NCI-H187 treated with DMSO at 0.1 percent for 48 hours (cell line): ENCODE results near the gene EYA3.
"Not testable (repeated sequence)": the region's sequence is repeated elsewhere in the genome, so short reads cannot be mapped to it uniquely, and the experiment has no call there.

Experiments
- DNase-seq: peaks from one replicate; lab custom pipeline; 2025; lab: John Stamatoyannopoulos, UW

Gene EYA3

GRCh38 chr1:28027660-28028059 is 60.8 kb downstream of the EYA3 start:
- no peak for DNase-seq

GRCh38 chr1:28027238-28027637 is 61.2 kb downstream of the EYA3 start:
- DNase-seq = no peak

GRCh38 chr1:28026329-28026728 is 62.1 kb downstream of the EYA3 start:
- no peak for DNase-seq

GRCh38 chr1:28021064-28021463 is 67.3 kb downstream of the EYA3 start:
- no peak for DNase-seq

- DNase-seq = no peak
Observed at GRCh38 chr1:28010969-28011368, 77.4 kb downstream of the EYA3 start.

- not testable (repeated sequence) for DNase-seq
Observed at GRCh38 chr1:28003117-28003516, 85.3 kb downstream of the EYA3 start.

- DNase-seq = no peak
Observed at GRCh38 chr1:28002600-28002999, 85.8 kb downstream of the EYA3 start.

- no peak for DNase-seq
Observed at GRCh38 chr1:27999055-27999454, 89.4 kb downstream of the EYA3 start.

- not testable (repeated sequence) for DNase-seq
Observed at GRCh38 chr1:27994526-27994925, 93.9 kb downstream of the EYA3 start.

- no peak for DNase-seq
Observed at GRCh38 chr1:27994060-27994459, 94.3 kb downstream of the EYA3 start.

GRCh38 chr1:27993241-27993640 is 95.2 kb downstream of the EYA3 start:
- DNase-seq = no peak

- no peak for DNase-seq
Observed at GRCh38 chr1:27992276-27992675, 96.1 kb downstream of the EYA3 start.

- no peak for DNase-seq
Observed at GRCh38 chr1:27990920-27991537, 97.4 kb downstream of the EYA3 start.

GRCh38 chr1:27981145-27981544 is 107.3 kb downstream of the EYA3 start:
- DNase-seq = no peak

GRCh38 chr1:27980216-27980845 is 108.1 kb downstream of the EYA3 start:
- no peak for DNase-seq

- no peak for DNase-seq
Observed at GRCh38 chr1:27979859-27980201, 108.6 kb downstream of the EYA3 start.

GRCh38 chr1:27979151-27979858 is 109.1 kb downstream of the EYA3 start:
- no peak for DNase-seq

- no peak for DNase-seq
Observed at GRCh38 chr1:27974417-27974781, 114.0 kb downstream of the EYA3 start.

GRCh38 chr1:27973771-27974416 is 114.5 kb downstream of the EYA3 start:
- DNase-seq = no peak

GRCh38 chr1:27972141-27972540 is 116.3 kb downstream of the EYA3 start:
- DNase-seq = no peak

- no peak for DNase-seq
Observed at GRCh38 chr1:27971674-27972073, 116.7 kb downstream of the EYA3 start.

GRCh38 chr1:27970401-27970800 is 118.0 kb downstream of the EYA3 start:
- no peak for DNase-seq

GRCh38 chr1:27968692-27969091 is 119.7 kb downstream of the EYA3 start:
- DNase-seq = no peak
